GM23338 (cell line): Measurements from ENCODE around the gene DLG2.

ENCODE experiments used
- CREB1 ChIP-seq: fragments of 250-450 bp; sonication (Bioruptor Pico); IDR thresholded peaks from 2 replicates; pipeline ENCODE4 v1.5.0; 2020; ENCODE audit warnings: low read depth, mild to moderate bottlenecking, moderate library complexity
- CTCF ChIP-seq, 2 experiments: fragments of 200-600 bp in 1 of 2; sonication (generic) in 1 of 2; conservative IDR thresholded peaks; 2 replicates each; pipeline versions ENCODE4 v1.5.1 to v1.6.1; 2016 to 2017; ENCODE audit warnings: antibody characterized with exemption in 2 of 2, low read depth in 2 of 2, mild to moderate bottlenecking in 2 of 2, moderate library complexity in 1 of 2
- EZH2 ChIP-seq: fragments of 200-600 bp; sonication (generic); IDR thresholded peaks from one replicate; pipeline ENCODE4 v1.8.0; 2017; ENCODE audit warnings: antibody characterized with exemption, mild to moderate bottlenecking, low read depth; ENCODE audit not compliant: unreplicated experiment
- EZH2phosphoT487 ChIP-seq: fragments of 200-600 bp; sonication (generic); IDR thresholded peaks from one replicate; pipeline ENCODE4 v1.8.1; 2018; ENCODE audit warnings: antibody characterized with exemption; ENCODE audit not compliant: unreplicated experiment
- JUNB ChIP-seq: IDR thresholded peaks from one replicate; pipeline ENCODE4 v1.6.1; 2016; ENCODE audit warnings: antibody characterized with exemption; ENCODE audit not compliant: unreplicated experiment
- NANOG ChIP-seq: IDR thresholded peaks from 2 replicates; pipeline ENCODE4 v1.6.1; 2016; ENCODE audit warnings: antibody characterized with exemption, borderline replicate concordance
- POLR2AphosphoS5 ChIP-seq: IDR thresholded peaks from 2 replicates; pipeline ENCODE4 v1.6.1; 2016; ENCODE audit warnings: antibody characterized with exemption, low read depth
- REST ChIP-seq: IDR thresholded peaks from one replicate; pipeline ENCODE4 v1.6.1; 2018; ENCODE audit warnings: antibody characterized with exemption; ENCODE audit not compliant: unreplicated experiment
- STAT1 ChIP-seq: IDR thresholded peaks from one replicate; pipeline ENCODE4 v1.6.1; 2016; ENCODE audit warnings: antibody characterized with exemption; ENCODE audit not compliant: unreplicated experiment
- ZNF114 ChIP-seq: fragments of 250-450 bp; sonication (Bioruptor Pico); IDR thresholded peaks from 2 replicates; pipeline ENCODE4 v1.5.0; 2020; ENCODE audit warnings: mild to moderate bottlenecking, moderate library complexity
- ZNF331 ChIP-seq: fragments of 250-450 bp; sonication (Bioruptor Pico); IDR thresholded peaks from 2 replicates; pipeline ENCODE4 v1.5.0; 2020; ENCODE audit warnings: low read depth, mild to moderate bottlenecking, moderate library complexity
- TF ChIP-seq, protein P1 (sequence below): IDR thresholded peaks from 2 replicates; pipeline ENCODE4 v1.6.1; 2016; ENCODE audit warnings: antibody characterized with exemption
- TF ChIP-seq, protein P2 (sequence below): fragments of 250-450 bp; sonication (Bioruptor Pico); IDR thresholded peaks from 2 replicates; pipeline ENCODE4 v1.5.0; 2020; ENCODE audit warnings: mild to moderate bottlenecking, moderate library complexity

- TF ChIP-seq EZH2, result no peak
- no peak for TF ChIP-seq CTCF (conservative IDR thresholded peaks at IDR 0.05; ENCODE audit: low read depth in 2 of 2)
- TF ChIP-seq POLR2AphosphoS5, result no peak
- TF ChIP-seq CREB1, result no peak
- no peak for TF ChIP-seq ZNF331 (CRISPR knock-in tag)
- no peak for TF ChIP-seq REST
- TF ChIP-seq JUNB, result no peak
- TF ChIP-seq, protein P1, sequence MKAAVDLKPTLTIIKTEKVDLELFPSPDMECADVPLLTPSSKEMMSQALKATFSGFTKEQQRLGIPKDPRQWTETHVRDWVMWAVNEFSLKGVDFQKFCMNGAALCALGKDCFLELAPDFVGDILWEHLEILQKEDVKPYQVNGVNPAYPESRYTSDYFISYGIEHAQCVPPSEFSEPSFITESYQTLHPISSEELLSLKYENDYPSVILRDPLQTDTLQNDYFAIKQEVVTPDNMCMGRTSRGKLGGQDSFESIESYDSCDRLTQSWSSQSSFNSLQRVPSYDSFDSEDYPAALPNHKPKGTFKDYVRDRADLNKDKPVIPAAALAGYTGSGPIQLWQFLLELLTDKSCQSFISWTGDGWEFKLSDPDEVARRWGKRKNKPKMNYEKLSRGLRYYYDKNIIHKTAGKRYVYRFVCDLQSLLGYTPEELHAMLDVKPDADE, result no peak
- no peak for TF ChIP-seq STAT1
- no peak for TF ChIP-seq EZH2phosphoT487
- no peak for TF ChIP-seq ZNF114
- TF ChIP-seq, protein P2, sequence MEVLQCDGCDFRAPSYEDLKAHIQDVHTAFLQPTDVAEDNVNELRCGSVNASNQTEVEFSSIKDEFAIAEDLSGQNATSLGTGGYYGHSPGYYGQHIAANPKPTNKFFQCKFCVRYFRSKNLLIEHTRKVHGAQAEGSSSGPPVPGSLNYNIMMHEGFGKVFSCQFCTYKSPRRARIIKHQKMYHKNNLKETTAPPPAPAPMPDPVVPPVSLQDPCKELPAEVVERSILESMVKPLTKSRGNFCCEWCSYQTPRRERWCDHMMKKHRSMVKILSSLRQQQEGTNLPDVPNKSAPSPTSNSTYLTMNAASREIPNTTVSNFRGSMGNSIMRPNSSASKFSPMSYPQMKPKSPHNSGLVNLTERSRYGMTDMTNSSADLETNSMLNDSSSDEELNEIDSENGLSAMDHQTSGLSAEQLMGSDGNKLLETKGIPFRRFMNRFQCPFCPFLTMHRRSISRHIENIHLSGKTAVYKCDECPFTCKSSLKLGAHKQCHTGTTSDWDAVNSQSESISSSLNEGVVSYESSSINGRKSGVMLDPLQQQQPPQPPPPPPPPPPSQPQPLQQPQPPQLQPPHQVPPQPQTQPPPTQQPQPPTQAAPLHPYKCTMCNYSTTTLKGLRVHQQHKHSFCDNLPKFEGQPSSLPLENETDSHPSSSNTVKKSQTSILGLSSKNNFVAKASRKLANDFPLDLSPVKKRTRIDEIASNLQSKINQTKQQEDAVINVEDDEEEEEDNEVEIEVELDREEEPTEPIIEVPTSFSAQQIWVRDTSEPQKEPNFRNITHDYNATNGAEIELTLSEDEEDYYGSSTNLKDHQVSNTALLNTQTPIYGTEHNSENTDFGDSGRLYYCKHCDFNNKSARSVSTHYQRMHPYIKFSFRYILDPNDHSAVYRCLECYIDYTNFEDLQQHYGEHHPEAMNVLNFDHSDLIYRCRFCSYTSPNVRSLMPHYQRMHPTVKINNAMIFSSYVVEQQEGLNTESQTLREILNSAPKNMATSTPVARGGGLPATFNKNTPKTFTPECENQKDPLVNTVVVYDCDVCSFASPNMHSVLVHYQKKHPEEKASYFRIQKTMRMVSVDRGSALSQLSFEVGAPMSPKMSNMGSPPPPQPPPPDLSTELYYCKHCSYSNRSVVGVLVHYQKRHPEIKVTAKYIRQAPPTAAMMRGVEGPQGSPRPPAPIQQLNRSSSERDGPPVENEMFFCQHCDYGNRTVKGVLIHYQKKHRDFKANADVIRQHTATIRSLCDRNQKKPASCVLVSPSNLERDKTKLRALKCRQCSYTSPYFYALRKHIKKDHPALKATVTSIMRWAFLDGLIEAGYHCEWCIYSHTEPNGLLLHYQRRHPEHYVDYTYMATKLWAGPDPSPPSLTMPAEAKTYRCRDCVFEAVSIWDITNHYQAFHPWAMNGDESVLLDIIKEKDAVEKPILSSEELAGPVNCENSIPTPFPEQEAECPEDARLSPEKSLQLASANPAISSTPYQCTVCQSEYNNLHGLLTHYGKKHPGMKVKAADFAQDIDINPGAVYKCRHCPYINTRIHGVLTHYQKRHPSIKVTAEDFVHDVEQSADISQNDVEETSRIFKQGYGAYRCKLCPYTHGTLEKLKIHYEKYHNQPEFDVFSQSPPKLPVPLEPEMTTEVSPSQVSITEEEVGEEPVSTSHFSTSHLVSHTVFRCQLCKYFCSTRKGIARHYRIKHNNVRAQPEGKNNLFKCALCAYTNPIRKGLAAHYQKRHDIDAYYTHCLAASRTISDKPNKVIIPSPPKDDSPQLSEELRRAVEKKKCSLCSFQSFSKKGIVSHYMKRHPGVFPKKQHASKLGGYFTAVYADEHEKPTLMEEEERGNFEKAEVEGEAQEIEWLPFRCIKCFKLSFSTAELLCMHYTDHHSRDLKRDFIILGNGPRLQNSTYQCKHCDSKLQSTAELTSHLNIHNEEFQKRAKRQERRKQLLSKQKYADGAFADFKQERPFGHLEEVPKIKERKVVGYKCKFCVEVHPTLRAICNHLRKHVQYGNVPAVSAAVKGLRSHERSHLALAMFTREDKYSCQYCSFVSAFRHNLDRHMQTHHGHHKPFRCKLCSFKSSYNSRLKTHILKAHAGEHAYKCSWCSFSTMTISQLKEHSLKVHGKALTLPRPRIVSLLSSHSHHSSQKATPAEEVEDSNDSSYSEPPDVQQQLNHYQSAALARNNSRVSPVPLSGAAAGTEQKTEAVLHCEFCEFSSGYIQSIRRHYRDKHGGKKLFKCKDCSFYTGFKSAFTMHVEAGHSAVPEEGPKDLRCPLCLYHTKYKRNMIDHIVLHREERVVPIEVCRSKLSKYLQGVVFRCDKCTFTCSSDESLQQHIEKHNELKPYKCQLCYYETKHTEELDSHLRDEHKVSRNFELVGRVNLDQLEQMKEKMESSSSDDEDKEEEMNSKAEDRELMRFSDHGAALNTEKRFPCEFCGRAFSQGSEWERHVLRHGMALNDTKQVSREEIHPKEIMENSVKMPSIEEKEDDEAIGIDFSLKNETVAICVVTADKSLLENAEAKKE (CRISPR knock-in tag), result no peak
- no peak for TF ChIP-seq NANOG
Observed at GRCh38 chr11:84522331-84522730, 1104.8 kb downstream of the DLG2 start.
